Measurements from ENCODE around the gene WNT1. TPM values are rescaled to one million over a fixed set of nuclear protein-coding genes. Genes with fewer than 3 reads are reported as not detected.

WNT1 gene
- total RNA-seq, 1 experiment from 2014 or later: not detected

GRCh38 chr12:49028666-49029275 is 50.6 kb downstream of the WNT1 start:
- DNase-seq (ENCODE audit: low read depth): no peak

- DNase-seq (ENCODE audit: low read depth): no peak
Observed at GRCh38 chr12:49030119-49030518, 52.0 kb downstream of the WNT1 start.

GRCh38 chr12:49030714-49031572 is 52.8 kb downstream of the WNT1 start:
- no peak for DNase-seq (ENCODE audit: low read depth)

GRCh38 chr12:49031573-49032161 is 53.5 kb downstream of the WNT1 start:
- no peak for DNase-seq (ENCODE audit: low read depth)

Other genes starting within 250 kb of the WNT1 start
- 7.1 and 16.3 TPM in 2 replicates for gene ADCY6, start 189.2 kb upstream of the WNT1 start, total RNA-seq (2014; rRNA removed; shearing (Covaris generic))
- 7.6 and 15.8 TPM in 2 replicates for gene CACNB3, start 159.8 kb upstream of the WNT1 start, total RNA-seq (2014; rRNA removed; shearing (Covaris generic))
- 60.5 and 97.2 TPM in 2 replicates for gene DDX23, start 126.2 kb upstream of the WNT1 start, total RNA-seq (2014; rRNA removed; shearing (Covaris generic))
- 0.20 TPM in 1 of 2 replicates, not detected in the other for gene RND1, start 112.5 kb upstream of the WNT1 start, total RNA-seq (2014; rRNA removed; shearing (Covaris generic))
- gene FKBP11, start 52.8 kb upstream of the WNT1 start, total RNA-seq (2014; rRNA removed; shearing (Covaris generic)): 5.3 and 8.4 TPM in 2 replicates
- 80.8 and 81.3 TPM in 2 replicates for gene ARF3, start 20.8 kb upstream of the WNT1 start, total RNA-seq (2014; rRNA removed; shearing (Covaris generic))
- gene WNT10B, start 6.6 kb upstream of the WNT1 start, total RNA-seq (2014; rRNA removed; shearing (Covaris generic)): 0.27 TPM in 1 of 2 replicates, not detected in the other
- not detected in 2 replicates for gene DDN, start 21.1 kb downstream of the WNT1 start, total RNA-seq (2014; rRNA removed; shearing (Covaris generic))
- gene PRKAG1, start 40.5 kb downstream of the WNT1 start, total RNA-seq (2014; rRNA removed; shearing (Covaris generic)): 56.0 and 59.3 TPM in 2 replicates
- gene KMT2D, start 82.5 kb downstream of the WNT1 start, total RNA-seq (2014; rRNA removed; shearing (Covaris generic)): 5.9 and 16.1 TPM in 2 replicates
- 2.5 and 4.5 TPM in 2 replicates for gene RHEBL1, start 91.7 kb downstream of the WNT1 start, total RNA-seq (2014; rRNA removed; shearing (Covaris generic))
- gene DHH, start 116.5 kb downstream of the WNT1 start, total RNA-seq (2014; rRNA removed; shearing (Covaris generic)): not detected in 2 replicates
- gene LMBR1L, start 132.5 kb downstream of the WNT1 start, total RNA-seq (2014; rRNA removed; shearing (Covaris generic)): 11.7 and 14.7 TPM in 2 replicates
- gene TUBA1B, start 153.1 kb downstream of the WNT1 start, total RNA-seq (2014; rRNA removed; shearing (Covaris generic)): 3,492 and 4,068 TPM in 2 replicates
- 415 and 467 TPM in 2 replicates for gene TUBA1A, start 210.8 kb downstream of the WNT1 start, total RNA-seq (2014; rRNA removed; shearing (Covaris generic))